AG04450 (cell line): ENCODE results near the gene ENPP6. TPM values are rescaled to one million over a fixed set of nuclear protein-coding genes. Genes with fewer than 3 reads are reported as not detected.

Experiments
- CTCF ChIA-PET: fragments of 300-600, 350-600 bp; formaldehyde crosslinking; extraction: SDS; loops from one replicate; lab custom pipeline; 2022; ENCODE audit warnings: antibody characterized with exemption, inconsistent platforms; lab: Charles Lee
- POLR2A ChIA-PET: fragments of 350-600 bp; formaldehyde crosslinking; extraction: SDS; loops from one replicate; lab custom pipeline; 2021; ENCODE audit warnings: antibody characterized with exemption, inconsistent platforms; lab: Yijun Ruan, JAX
- DNase-seq: peaks from one replicate; pipeline ENCODE4 v3.0.0-alpha.2; 2011; ENCODE audit warnings: low read depth, low spot score
- H3K27ac ChIP-seq: one replicate; pipeline ENCODE4 v1.5.1; 2012; ENCODE audit warnings: low read depth, low read length, control low read depth
- H3K27me3 ChIP-seq: one replicate; pipeline ENCODE4 v1.6.0; 2012; ENCODE audit warnings: low read length; ENCODE audit not compliant: control insufficient read depth, insufficient read depth
- H3K4me3 ChIP-seq: 2 replicates; pipeline ENCODE4 v1.5.1; 2011; ENCODE audit warnings: mild to moderate bottlenecking, low read depth, low read length, control low read depth
- H3K9me3 ChIP-seq: 2 replicates; pipeline ENCODE4 v1.5.1; 2012; ENCODE audit warnings: low read length; ENCODE audit not compliant: control insufficient read depth, insufficient read depth
- CTCF ChIP-seq: IDR thresholded peaks from 2 replicates; pipeline ENCODE4 v1.5.1; 2011; ENCODE audit warnings: low read depth, low read length, control low read depth, inconsistent platforms
- polyA plus RNA-seq: library from polyadenylated mRNA; depleted of rRNA; stranded (reverse); fragments of >200 nt; gene quantifications from 2 replicates; pipeline ENCODE4 v1.2.3, GENCODE V29; 2011

The ENPP6 gene
- polyA plus RNA-seq, 1 experiment = 0.05 TPM

DNA sequence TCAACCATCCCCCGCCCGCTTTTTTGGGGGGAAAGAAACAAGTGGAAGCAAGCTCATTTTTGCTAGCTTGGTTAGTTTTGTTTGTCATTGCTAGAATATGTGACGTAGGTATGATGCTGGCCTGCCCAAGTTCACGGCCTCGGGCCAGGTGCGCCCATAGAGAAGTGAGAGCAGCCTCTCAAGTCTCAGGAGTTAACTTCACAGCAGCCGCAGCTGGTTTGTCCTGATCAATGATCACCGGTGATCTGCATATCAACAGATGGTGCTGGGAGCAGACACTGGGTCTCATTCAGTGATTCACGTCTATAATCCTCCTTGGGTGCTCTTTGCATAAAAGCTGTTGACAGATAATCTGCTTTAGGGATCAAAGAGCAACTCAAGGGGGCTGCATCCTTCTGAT is 50.1 kb downstream of the ENPP6 start:
- H3K27me3 ChIP-seq = peaks cover 2% of the 10 kb centered on the region
- no peak overlapping the region for H3K27ac ChIP-seq
- H3K4me3 ChIP-seq = no peak overlapping the region
- no peak for DNase-seq
- ChIA-PET POLR2A (no interaction called here), CTCF (interaction anchor here (0.8 to 3.6 kb wide), 15 partner anchors 9 to 447 kb away, joined by 3 to 86 read pairs (median 4); no protein-coding TSS in a partner anchor)
- no peak for TF ChIP-seq CTCF
- H3K9me3 ChIP-seq = no peaks in the 10 kb centered on the region; the same call in 1 of the 2 replicates

DNA sequence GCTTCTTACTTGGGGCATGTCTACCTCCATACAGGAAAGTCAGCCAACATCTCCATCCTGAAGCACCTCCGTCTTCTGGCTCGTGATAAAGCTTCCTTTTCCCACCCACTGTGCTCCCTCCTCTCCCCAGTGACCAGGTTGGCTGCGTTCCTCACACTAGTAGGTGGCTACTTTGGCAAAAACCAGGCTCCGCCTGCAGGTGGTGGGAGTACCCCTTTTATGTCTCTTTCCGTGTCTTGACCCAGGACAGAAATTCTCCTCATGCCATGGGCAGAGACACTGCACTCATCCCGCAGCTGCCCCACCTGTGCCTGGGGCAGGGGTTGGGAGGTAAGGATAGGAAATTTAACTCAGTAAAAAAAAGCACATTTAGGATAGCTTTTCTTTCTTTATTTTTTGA is 50.9 kb downstream of the ENPP6 start:
- ChIA-PET CTCF (interaction anchor here (0.8 to 3.6 kb wide), 9 partner anchors 31 to 446 kb away, joined by 3 to 86 read pairs (median 4); no protein-coding TSS in a partner anchor), POLR2A (no interaction called here)
- Histone ChIP-seq H3K4me3 (no peak overlapping the region), H3K9me3 (no peaks in the 10 kb centered on the region; the same call in 1 of the 2 replicates), H3K27ac (no peak overlapping the region), H3K27me3 (peaks cover 2% of the 10 kb centered on the region)
- TF ChIP-seq CTCF = no peak
- DNase-seq = no peak

GRCh38 chr4:184165291-184165690 is 52.4 kb downstream of the ENPP6 start:
- Histone ChIP-seq H3K27ac (no peak overlapping the region), H3K9me3 (no peaks in the 10 kb centered on the region; the same call in 1 of the 2 replicates), H3K4me3 (no peak overlapping the region), H3K27me3 (peaks cover 2% of the 10 kb centered on the region)
- POLR2A ChIA-PET = no interaction called here
- TF ChIP-seq CTCF = no peak
- CTCF ChIA-PET = interaction anchor here (1.3 to 3.6 kb wide), 3 partner anchors 65 to 324 kb away, joined by 5 to 86 read pairs (median 22); no protein-coding TSS in a partner anchor
- DNase-seq = no peak

GRCh38 chr4:184163813-184164212 is 53.9 kb downstream of the ENPP6 start:
- CTCF ChIA-PET = interaction anchor here (0.6 to 2.9 kb wide), 5 partner anchors 63 to 371 kb away, joined by 3 to 22 read pairs (median 3); no protein-coding TSS in a partner anchor
- Histone ChIP-seq H3K27me3 (peaks cover 2% of the 10 kb centered on the region), H3K27ac (no peak overlapping the region), H3K9me3 (no peaks in the 10 kb centered on the region; the same call in 1 of the 2 replicates), H3K4me3 (no peak overlapping the region)
- peak; percentile 58 for TF ChIP-seq CTCF
- POLR2A ChIA-PET = no interaction called here
- no peak for DNase-seq

DNA sequence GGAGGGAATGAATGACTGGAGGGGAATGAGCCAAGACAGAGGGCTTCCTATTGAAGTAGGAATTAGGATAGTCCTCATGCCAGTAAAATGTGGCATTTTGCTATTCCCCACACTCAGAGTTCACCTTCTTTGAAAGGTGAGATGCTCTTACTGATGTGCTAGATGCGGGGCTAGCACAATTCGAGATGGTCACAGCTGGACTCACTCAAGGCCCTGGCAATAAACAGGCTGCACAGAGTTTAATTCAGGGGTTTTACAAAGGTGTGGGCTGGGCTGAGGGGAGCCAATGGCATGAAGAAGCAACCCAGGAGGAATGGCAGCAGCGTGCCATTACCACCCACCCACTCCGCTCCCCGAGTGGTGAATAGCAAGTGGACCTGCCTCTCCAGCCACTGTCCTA is 55.1 kb downstream of the ENPP6 start:
- ChIA-PET POLR2A (no interaction called here), CTCF (interaction anchor here (2.9 kb wide), 1 partner anchor 321 kb away, joined by 22 read pairs; no protein-coding TSS in a partner anchor)
- Histone ChIP-seq H3K27me3 (peaks cover 2% of the 10 kb centered on the region), H3K4me3 (no peak overlapping the region), H3K27ac (no peak overlapping the region), H3K9me3 (no peaks in the 10 kb centered on the region)
- no peak for DNase-seq
- no peak for TF ChIP-seq CTCF
